HEK293 (cell line): ENCODE data around the gene ARHGEF28.

Experiments
- CTCF ChIA-PET: fragments of 350-600 bp; formaldehyde crosslinking; extraction: SDS; loops from one replicate; lab custom pipeline; 2021; ENCODE audit warnings: antibody characterized with exemption; lab: Yijun Ruan, JAX
- POLR2A ChIA-PET: fragments of 300-600 bp; formaldehyde crosslinking; extraction: SDS; loops from one replicate; lab custom pipeline; 2020; ENCODE audit warnings: antibody characterized with exemption, inconsistent platforms; lab: Yijun Ruan, JAX
- H3K27ac ChIP-seq: fragments of 200-500 bp; sonication (Bioruptor generic); 2 replicates; pipeline ENCODE4 v1.5.1; 2014; ENCODE audit warnings: low read depth, low read length, control low read depth, inconsistent platforms; ENCODE audit errors: extremely low read depth
- H3K36me3 ChIP-seq, 2 experiments: fragments of 200-500 bp in 1 of 2; sonication (Bioruptor generic) in 1 of 2; 1 replicate in 1 of 2; 2 replicates in 1 of 2; pipeline ENCODE4 v1.5.1; 2014 to 2017; ENCODE audit warnings: inconsistent platforms in 2 of 2, low read length in 2 of 2; ENCODE audit not compliant: control insufficient read depth in 2 of 2, insufficient read depth in 1 of 2
- H3K4me1 ChIP-seq: fragments of 200-500 bp; sonication (Bioruptor generic); 2 replicates; pipeline ENCODE4 v1.5.1; 2014; ENCODE audit warnings: mild to moderate bottlenecking, low read length, inconsistent platforms; ENCODE audit not compliant: control insufficient read depth, insufficient read depth
- H3K4me3 ChIP-seq: 2 replicates; pipeline ENCODE4 v1.5.1; 2011; ENCODE audit warnings: low read depth, mild to moderate bottlenecking, control low read depth, low read length, moderate library complexity
- H3K9me3 ChIP-seq: fragments of 200-500 bp; sonication (Bioruptor generic); 2 replicates; pipeline ENCODE4 v1.5.1; 2014; ENCODE audit warnings: low read depth, low read length, inconsistent platforms; ENCODE audit not compliant: control insufficient read depth, insufficient read depth
- FEZF1 ChIP-seq: fragments of 450-650 bp; formaldehyde crosslinking; IDR thresholded peaks from 2 replicates; pipeline ENCODE4 v1.5.1; 2016; ENCODE audit warnings: missing biosample characterization, missing genetic modification characterization
- GLI2 ChIP-seq: fragments of 450-650 bp; formaldehyde crosslinking; IDR thresholded peaks from 2 replicates; pipeline ENCODE4; 2017; ENCODE audit warnings: missing biosample characterization, missing genetic modification characterization, low read depth, borderline replicate concordance
- HOXD13 ChIP-seq: sonication (generic); formaldehyde crosslinking; IDR thresholded peaks from 2 replicates; pipeline ENCODE4 v1.8.0; 2022; ENCODE audit warnings: missing genetic modification reagents, borderline replicate concordance
- SP7 ChIP-seq: fragments of 450-650 bp; formaldehyde crosslinking; IDR thresholded peaks from 2 replicates; pipeline ENCODE4 v1.5.1; 2016; ENCODE audit warnings: missing biosample characterization, missing genetic modification characterization
- YY1 ChIP-seq: fragments of 450-650 bp; formaldehyde crosslinking; IDR thresholded peaks from 2 replicates; pipeline ENCODE4 v1.5.1; 2018; ENCODE audit warnings: missing biosample characterization, missing genetic modification characterization
- ZFP3 ChIP-seq: fragments of 450-650 bp; formaldehyde crosslinking; IDR thresholded peaks from 2 replicates; pipeline ENCODE4 v1.5.1; 2016; ENCODE audit warnings: low read depth, missing biosample characterization, missing genetic modification characterization
- ZNF146 ChIP-seq: fragments of 450-650 bp; formaldehyde crosslinking; IDR thresholded peaks from 2 replicates; pipeline ENCODE4 v1.5.1; 2016; ENCODE audit warnings: missing biosample characterization, missing genetic modification characterization
- ZNF19 ChIP-seq: fragments of 450-650 bp; formaldehyde crosslinking; IDR thresholded peaks from 2 replicates; pipeline ENCODE4; 2016; ENCODE audit warnings: missing biosample characterization, missing genetic modification characterization, low read depth
- ZNF266 ChIP-seq: fragments of 450-650 bp; formaldehyde crosslinking; IDR thresholded peaks from 2 replicates; pipeline ENCODE4 v1.5.1; 2016; ENCODE audit warnings: missing biosample characterization, missing genetic modification characterization, low read depth
- ZNF302 ChIP-seq: fragments of 450-650 bp; formaldehyde crosslinking; IDR thresholded peaks from 2 replicates; pipeline ENCODE4 v1.5.1; 2016; ENCODE audit warnings: missing biosample characterization, missing genetic modification characterization, low read depth
- ZNF362 ChIP-seq: fragments of 450-650 bp; formaldehyde crosslinking; IDR thresholded peaks from 2 replicates; pipeline ENCODE4 v1.5.1; 2016; ENCODE audit warnings: missing biosample characterization, missing genetic modification characterization
- ZNF510 ChIP-seq: fragments of 450-650 bp; formaldehyde crosslinking; IDR thresholded peaks from 2 replicates; pipeline ENCODE4 v1.5.1; 2018; ENCODE audit warnings: mild to moderate bottlenecking, missing genetic modification characterization, missing biosample characterization; ENCODE audit not compliant: insufficient replicate concordance
- ZNF521 ChIP-seq: fragments of 450-650 bp; formaldehyde crosslinking; IDR thresholded peaks from 2 replicates; pipeline ENCODE4 v1.5.1; 2017; ENCODE audit warnings: missing biosample characterization, mild to moderate bottlenecking, missing genetic modification characterization
- ZNF561 ChIP-seq: fragments of 450-650 bp; IDR thresholded peaks from 2 replicates; pipeline ENCODE4 v1.5.1; 2018; ENCODE audit warnings: missing biosample characterization, missing genetic modification characterization, borderline replicate concordance
- ZNF76 ChIP-seq: fragments of 450-650 bp; formaldehyde crosslinking; IDR thresholded peaks from 2 replicates; pipeline ENCODE4; 2016; ENCODE audit warnings: low read depth, missing biosample characterization, missing genetic modification characterization, borderline replicate concordance
- TF ChIP-seq, protein P1 (sequence below): fragments of 450-650 bp; formaldehyde crosslinking; IDR thresholded peaks from 2 replicates; pipeline ENCODE4 v1.5.1; 2016; ENCODE audit warnings: missing biosample characterization, missing genetic modification characterization
- TF ChIP-seq, protein P2 (sequence below): fragments of 450-650 bp; formaldehyde crosslinking; IDR thresholded peaks from 2 replicates; pipeline ENCODE4 v1.5.0; 2017; ENCODE audit warnings: missing biosample characterization, missing genetic modification characterization, borderline replicate concordance
- TF ChIP-seq, protein P3 (sequence below): fragments of 450-650 bp; IDR thresholded peaks from 2 replicates; pipeline ENCODE4 v1.5.1; 2018; ENCODE audit warnings: missing biosample characterization, mild to moderate bottlenecking, missing genetic modification characterization

The ARHGEF28 gene

GRCh38 chr5:73822278-73822988 lies 196.4 kb downstream of the ARHGEF28 start:
- Histone ChIP-seq H3K27ac (no peak overlapping the region), H3K4me3 (no peak overlapping the region), H3K36me3 (no peaks in the 10 kb centered on the region), H3K4me1 (peaks cover 16% of the 10 kb centered on the region), H3K9me3 (no peaks in the 10 kb centered on the region)
- no peak for TF ChIP-seq FEZF1
- TF ChIP-seq, protein P1, sequence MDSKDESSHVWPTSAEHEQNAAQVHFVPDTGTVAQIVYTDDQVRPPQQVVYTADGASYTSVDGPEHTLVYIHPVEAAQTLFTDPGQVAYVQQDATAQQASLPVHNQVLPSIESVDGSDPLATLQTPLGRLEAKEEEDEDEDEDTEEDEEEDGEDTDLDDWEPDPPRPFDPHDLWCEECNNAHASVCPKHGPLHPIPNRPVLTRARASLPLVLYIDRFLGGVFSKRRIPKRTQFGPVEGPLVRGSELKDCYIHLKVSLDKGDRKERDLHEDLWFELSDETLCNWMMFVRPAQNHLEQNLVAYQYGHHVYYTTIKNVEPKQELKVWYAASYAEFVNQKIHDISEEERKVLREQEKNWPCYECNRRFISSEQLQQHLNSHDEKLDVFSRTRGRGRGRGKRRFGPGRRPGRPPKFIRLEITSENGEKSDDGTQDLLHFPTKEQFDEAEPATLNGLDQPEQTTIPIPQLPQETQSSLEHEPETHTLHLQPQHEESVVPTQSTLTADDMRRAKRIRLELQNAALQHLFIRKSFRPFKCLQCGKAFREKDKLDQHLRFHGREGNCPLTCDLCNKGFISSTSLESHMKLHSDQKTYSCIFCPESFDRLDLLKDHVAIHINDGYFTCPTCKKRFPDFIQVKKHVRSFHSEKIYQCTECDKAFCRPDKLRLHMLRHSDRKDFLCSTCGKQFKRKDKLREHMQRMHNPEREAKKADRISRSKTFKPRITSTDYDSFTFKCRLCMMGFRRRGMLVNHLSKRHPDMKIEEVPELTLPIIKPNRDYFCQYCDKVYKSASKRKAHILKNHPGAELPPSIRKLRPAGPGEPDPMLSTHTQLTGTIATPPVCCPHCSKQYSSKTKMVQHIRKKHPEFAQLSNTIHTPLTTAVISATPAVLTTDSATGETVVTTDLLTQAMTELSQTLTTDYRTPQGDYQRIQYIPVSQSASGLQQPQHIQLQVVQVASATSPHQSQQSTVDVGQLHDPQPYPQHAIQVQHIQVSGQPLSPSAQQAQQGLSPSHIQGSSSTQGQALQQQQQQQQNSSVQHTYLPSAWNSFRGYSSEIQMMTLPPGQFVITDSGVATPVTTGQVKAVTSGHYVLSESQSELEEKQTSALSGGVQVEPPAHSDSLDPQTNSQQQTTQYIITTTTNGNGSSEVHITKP, result no peak
- no peak for TF ChIP-seq ZFP3
- no peak for TF ChIP-seq ZNF19 (tag by site-specific recombination)
- no peak for TF ChIP-seq ZNF561 (tag by site-specific recombination)
- TF ChIP-seq, protein P2, sequence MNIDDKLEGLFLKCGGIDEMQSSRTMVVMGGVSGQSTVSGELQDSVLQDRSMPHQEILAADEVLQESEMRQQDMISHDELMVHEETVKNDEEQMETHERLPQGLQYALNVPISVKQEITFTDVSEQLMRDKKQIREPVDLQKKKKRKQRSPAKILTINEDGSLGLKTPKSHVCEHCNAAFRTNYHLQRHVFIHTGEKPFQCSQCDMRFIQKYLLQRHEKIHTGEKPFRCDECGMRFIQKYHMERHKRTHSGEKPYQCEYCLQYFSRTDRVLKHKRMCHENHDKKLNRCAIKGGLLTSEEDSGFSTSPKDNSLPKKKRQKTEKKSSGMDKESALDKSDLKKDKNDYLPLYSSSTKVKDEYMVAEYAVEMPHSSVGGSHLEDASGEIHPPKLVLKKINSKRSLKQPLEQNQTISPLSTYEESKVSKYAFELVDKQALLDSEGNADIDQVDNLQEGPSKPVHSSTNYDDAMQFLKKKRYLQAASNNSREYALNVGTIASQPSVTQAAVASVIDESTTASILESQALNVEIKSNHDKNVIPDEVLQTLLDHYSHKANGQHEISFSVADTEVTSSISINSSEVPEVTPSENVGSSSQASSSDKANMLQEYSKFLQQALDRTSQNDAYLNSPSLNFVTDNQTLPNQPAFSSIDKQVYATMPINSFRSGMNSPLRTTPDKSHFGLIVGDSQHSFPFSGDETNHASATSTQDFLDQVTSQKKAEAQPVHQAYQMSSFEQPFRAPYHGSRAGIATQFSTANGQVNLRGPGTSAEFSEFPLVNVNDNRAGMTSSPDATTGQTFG (tag by site-specific recombination), result no peak
- TF ChIP-seq YY1 (tag by site-specific recombination), result no peak
- TF ChIP-seq ZNF76, result no peak
- TF ChIP-seq GLI2 (tag by site-specific recombination), result no peak
- TF ChIP-seq, protein P3, sequence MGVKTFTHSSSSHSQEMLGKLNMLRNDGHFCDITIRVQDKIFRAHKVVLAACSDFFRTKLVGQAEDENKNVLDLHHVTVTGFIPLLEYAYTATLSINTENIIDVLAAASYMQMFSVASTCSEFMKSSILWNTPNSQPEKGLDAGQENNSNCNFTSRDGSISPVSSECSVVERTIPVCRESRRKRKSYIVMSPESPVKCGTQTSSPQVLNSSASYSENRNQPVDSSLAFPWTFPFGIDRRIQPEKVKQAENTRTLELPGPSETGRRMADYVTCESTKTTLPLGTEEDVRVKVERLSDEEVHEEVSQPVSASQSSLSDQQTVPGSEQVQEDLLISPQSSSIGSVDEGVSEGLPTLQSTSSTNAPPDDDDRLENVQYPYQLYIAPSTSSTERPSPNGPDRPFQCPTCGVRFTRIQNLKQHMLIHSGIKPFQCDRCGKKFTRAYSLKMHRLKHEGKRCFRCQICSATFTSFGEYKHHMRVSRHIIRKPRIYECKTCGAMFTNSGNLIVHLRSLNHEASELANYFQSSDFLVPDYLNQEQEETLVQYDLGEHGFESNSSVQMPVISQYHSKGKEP (tag by site-specific recombination), result no peak
- TF ChIP-seq ZNF362 (tag by site-specific recombination), result no peak
- TF ChIP-seq ZNF266, result no peak
- TF ChIP-seq ZNF146 (tag by site-specific recombination), result no peak
- TF ChIP-seq ZNF521 (tag by site-specific recombination), result no peak
- no peak for TF ChIP-seq SP7 (tag by site-specific recombination)
- no peak for TF ChIP-seq ZNF510 (tag by site-specific recombination)
- no peak for TF ChIP-seq ZNF302
- TF ChIP-seq HOXD13 (CRISPR knock-in tag), result no peak
- ChIA-PET CTCF (interaction anchor here (0.6 kb wide), 1 partner anchor 40 kb away, joined by 3 read pairs; no protein-coding TSS in a partner anchor), POLR2A (interaction anchor here (1.0 kb wide), 1 partner anchor 1926 kb away, joined by 3 read pairs; no protein-coding TSS in a partner anchor)
